ENCODE results near the gene LEMD2. TPM values are rescaled to one million over a fixed set of nuclear protein-coding genes. Genes with fewer than 3 reads are reported as not detected.

Gene LEMD2
- total RNA-seq, 1 experiment from 2014 or later: 43.9 TPM

- DNase-seq (ENCODE audit: low read depth, low spot score) (no peak), ATAC-seq (no peak)
- Histone ChIP-seq H3K79me2 (ENCODE audit: insufficient read depth, low read length) (no peaks in the 10 kb centered on the region), H2AFZ (ENCODE audit: low read depth, low read length, poor library complexity, severe bottlenecking) (no peak overlapping the region), H3K9me2 (ENCODE audit: insufficient read depth) (no peaks in the 10 kb centered on the region), H3K4me1 (ENCODE audit: control insufficient read depth in 1 of 2, insufficient read depth in 2 of 2, low read length in 2 of 2) (peaks cover 0 to 19% of the 10 kb centered on the region in 2 experiments; a peak in 3 of 4 replicates), H3K27me3 (ENCODE audit: insufficient read depth, low read length) (0 out of 2 replicates have a peak, but pooled peaks cover 3% of the 10 kb centered on the region), H3K9ac (ENCODE audit: low read length) (no peak overlapping the region), H3K4me3 (replicated peaks in 1 of 2; ENCODE audit: low read depth in 1 of 2, low read length in 2 of 2) (no peak overlapping the region), H3K4me2 (ENCODE audit: low read length) (no peak overlapping the region), H4K20me1 (ENCODE audit: insufficient read depth) (no peaks in the 10 kb centered on the region), H3K9me3 (ENCODE audit: control insufficient read depth in 1 of 2, insufficient read depth in 1 of 2, low read depth in 1 of 2, low read length in 2 of 2) (no peaks in the 10 kb centered on the region), H3K27ac (ENCODE audit: low read depth, low read length) (no peak overlapping the region), H3K36me3 (ENCODE audit: control insufficient read depth in 1 of 2, insufficient read depth in 2 of 2, low read length in 2 of 2) (no peaks in the 10 kb centered on the region)
- TF ChIP-seq SP1 (IDR thresholded peaks at IDR 0.05; ENCODE audit: low read depth) (no peak), YY1 (IDR thresholded peaks at IDR 0.05; ENCODE audit: extremely low read depth, insufficient replicate concordance, low read depth, low read length) (no peak), JUND (IDR thresholded peaks at IDR 0.05) (no peak), CBX3 (IDR thresholded peaks at IDR 0.05; ENCODE audit: low read depth) (no peak), ZNF274 (IDR thresholded peaks at IDR 0.05; ENCODE audit: low read depth, low read length) (no peak), RAD21 (IDR thresholded peaks at IDR 0.05; ENCODE audit: low read depth) (no peak), POLR2AphosphoS5 (IDR thresholded peaks at IDR 0.05; ENCODE audit: low read depth, low read length) (no peak), POLR2A (IDR thresholded peaks at IDR 0.05; ENCODE audit: borderline replicate concordance, extremely low read depth, insufficient read depth, insufficient read length) (no peak), EZH2 (IDR thresholded peaks at IDR 0.05) (no peak), EZH2phosphoT487 (IDR thresholded peaks at IDR 0.05; ENCODE audit: borderline replicate concordance) (no peak), SRF (IDR thresholded peaks at IDR 0.05; ENCODE audit: low read depth) (no peak), ELF1 (IDR thresholded peaks at IDR 0.05; ENCODE audit: borderline replicate concordance, low read depth) (no peak), CEBPB (IDR thresholded peaks at IDR 0.05; ENCODE audit: low read depth) (no peak)
- TF ChIP-seq, protein P1, sequence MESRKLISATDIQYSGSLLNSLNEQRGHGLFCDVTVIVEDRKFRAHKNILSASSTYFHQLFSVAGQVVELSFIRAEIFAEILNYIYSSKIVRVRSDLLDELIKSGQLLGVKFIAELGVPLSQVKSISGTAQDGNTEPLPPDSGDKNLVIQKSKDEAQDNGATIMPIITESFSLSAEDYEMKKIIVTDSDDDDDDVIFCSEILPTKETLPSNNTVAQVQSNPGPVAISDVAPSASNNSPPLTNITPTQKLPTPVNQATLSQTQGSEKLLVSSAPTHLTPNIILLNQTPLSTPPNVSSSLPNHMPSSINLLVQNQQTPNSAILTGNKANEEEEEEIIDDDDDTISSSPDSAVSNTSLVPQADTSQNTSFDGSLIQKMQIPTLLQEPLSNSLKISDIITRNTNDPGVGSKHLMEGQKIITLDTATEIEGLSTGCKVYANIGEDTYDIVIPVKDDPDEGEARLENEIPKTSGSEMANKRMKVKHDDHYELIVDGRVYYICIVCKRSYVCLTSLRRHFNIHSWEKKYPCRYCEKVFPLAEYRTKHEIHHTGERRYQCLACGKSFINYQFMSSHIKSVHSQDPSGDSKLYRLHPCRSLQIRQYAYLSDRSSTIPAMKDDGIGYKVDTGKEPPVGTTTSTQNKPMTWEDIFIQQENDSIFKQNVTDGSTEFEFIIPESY (IDR thresholded peaks at IDR 0.05; ENCODE audit: extremely low read depth, insufficient replicate concordance, low read length): no peak
- TF ChIP-seq, protein P2, sequence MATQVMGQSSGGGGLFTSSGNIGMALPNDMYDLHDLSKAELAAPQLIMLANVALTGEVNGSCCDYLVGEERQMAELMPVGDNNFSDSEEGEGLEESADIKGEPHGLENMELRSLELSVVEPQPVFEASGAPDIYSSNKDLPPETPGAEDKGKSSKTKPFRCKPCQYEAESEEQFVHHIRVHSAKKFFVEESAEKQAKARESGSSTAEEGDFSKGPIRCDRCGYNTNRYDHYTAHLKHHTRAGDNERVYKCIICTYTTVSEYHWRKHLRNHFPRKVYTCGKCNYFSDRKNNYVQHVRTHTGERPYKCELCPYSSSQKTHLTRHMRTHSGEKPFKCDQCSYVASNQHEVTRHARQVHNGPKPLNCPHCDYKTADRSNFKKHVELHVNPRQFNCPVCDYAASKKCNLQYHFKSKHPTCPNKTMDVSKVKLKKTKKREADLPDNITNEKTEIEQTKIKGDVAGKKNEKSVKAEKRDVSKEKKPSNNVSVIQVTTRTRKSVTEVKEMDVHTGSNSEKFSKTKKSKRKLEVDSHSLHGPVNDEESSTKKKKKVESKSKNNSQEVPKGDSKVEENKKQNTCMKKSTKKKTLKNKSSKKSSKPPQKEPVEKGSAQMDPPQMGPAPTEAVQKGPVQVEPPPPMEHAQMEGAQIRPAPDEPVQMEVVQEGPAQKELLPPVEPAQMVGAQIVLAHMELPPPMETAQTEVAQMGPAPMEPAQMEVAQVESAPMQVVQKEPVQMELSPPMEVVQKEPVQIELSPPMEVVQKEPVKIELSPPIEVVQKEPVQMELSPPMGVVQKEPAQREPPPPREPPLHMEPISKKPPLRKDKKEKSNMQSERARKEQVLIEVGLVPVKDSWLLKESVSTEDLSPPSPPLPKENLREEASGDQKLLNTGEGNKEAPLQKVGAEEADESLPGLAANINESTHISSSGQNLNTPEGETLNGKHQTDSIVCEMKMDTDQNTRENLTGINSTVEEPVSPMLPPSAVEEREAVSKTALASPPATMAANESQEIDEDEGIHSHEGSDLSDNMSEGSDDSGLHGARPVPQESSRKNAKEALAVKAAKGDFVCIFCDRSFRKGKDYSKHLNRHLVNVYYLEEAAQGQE (IDR thresholded peaks at IDR 0.05; ENCODE audit: low read depth): no peak
- TF ChIP-seq, protein P3, sequence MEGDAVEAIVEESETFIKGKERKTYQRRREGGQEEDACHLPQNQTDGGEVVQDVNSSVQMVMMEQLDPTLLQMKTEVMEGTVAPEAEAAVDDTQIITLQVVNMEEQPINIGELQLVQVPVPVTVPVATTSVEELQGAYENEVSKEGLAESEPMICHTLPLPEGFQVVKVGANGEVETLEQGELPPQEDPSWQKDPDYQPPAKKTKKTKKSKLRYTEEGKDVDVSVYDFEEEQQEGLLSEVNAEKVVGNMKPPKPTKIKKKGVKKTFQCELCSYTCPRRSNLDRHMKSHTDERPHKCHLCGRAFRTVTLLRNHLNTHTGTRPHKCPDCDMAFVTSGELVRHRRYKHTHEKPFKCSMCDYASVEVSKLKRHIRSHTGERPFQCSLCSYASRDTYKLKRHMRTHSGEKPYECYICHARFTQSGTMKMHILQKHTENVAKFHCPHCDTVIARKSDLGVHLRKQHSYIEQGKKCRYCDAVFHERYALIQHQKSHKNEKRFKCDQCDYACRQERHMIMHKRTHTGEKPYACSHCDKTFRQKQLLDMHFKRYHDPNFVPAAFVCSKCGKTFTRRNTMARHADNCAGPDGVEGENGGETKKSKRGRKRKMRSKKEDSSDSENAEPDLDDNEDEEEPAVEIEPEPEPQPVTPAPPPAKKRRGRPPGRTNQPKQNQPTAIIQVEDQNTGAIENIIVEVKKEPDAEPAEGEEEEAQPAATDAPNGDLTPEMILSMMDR (IDR thresholded peaks at IDR 0.05 in 2 of 3, conservative IDR thresholded peaks at IDR 0.05 in 1 of 3; ENCODE audit: borderline replicate concordance in 1 of 3, insufficient read depth in 1 of 3, low read depth in 2 of 3, low read length in 2 of 3): no peak
- CTCF ChIA-PET: no interaction called here
- RAD21 ChIA-PET (ENCODE audit: low non-redundant PET in 1 of 2, low total read pairs in 2 of 2, uncharacterized antibody in 2 of 2, unreplicated experiment in 2 of 2): no interaction called here
- POLR2A ChIA-PET: no interaction called here
- BruUV-seq (replicated peaks): no TSS peak
- intact Hi-C loops (cut with micrococcal nuclease): no loop called here
Observed at GRCh38 chr6:33827546-33828451, 38.9 kb upstream of the LEMD2 start.
